ENCODE data around the gene CYTH3.

- TF ChIP-seq TAF1 (IDR thresholded peaks at IDR 0.05; ENCODE audit: low read depth, low read length), result no peak
- no peak for TF ChIP-seq POLR2A (IDR thresholded peaks at IDR 0.05; ENCODE audit: low read depth, low read length)
- no peak for TF ChIP-seq POU2F2 (IDR thresholded peaks at IDR 0.05; ENCODE audit: low read depth, low read length)
- TF ChIP-seq POLR2AphosphoS5 (IDR thresholded peaks at IDR 0.05; ENCODE audit: low read depth, low read length), result no peak
- TF ChIP-seq SPI1 (IDR thresholded peaks at IDR 0.05; ENCODE audit: low read depth, low read length), result no peak
- no peak for TF ChIP-seq PAX5 (IDR thresholded peaks at IDR 0.05; ENCODE audit: insufficient read depth, low read length, severe bottlenecking)
These were observed 46.1 kb downstream of the CYTH3 start for GRCh38 chr7:6226194-6226799.
